Measurements from ENCODE around the gene WDR12. TPM values are rescaled to one million over a fixed set of nuclear protein-coding genes. Genes with fewer than 3 reads are reported as not detected.

Gene WDR12
- total RNA-seq, 1 experiment from 2014 or later = 140 TPM

GRCh38 chr2:202944408-202944807, 32.9 kb upstream of the WDR12 start:
- H3K4me2 ChIP-seq (ENCODE audit: low read length) = no peak overlapping the region

GRCh38 chr2:202941771-202942170, 30.3 kb upstream of the WDR12 start:
- Histone ChIP-seq H2AFZ (ENCODE audit: low read depth, low read length, poor library complexity, severe bottlenecking) (no peak overlapping the region), H3K36me3 (ENCODE audit: control insufficient read depth in 1 of 2, insufficient read depth in 2 of 2, low read length in 2 of 2) (no peaks in the 10 kb centered on the region), H3K4me2 (ENCODE audit: low read length) (no peak overlapping the region), H3K27me3 (ENCODE audit: insufficient read depth, low read length) (no peaks in the 10 kb centered on the region), H3K9ac (ENCODE audit: low read length) (no peak overlapping the region), H3K4me3 (replicated peaks in 1 of 2; ENCODE audit: low read depth in 1 of 2, low read length in 2 of 2) (no peak overlapping the region), H3K9me3 (ENCODE audit: control insufficient read depth in 1 of 2, insufficient read depth in 1 of 2, low read depth in 1 of 2, low read length in 2 of 2) (no peaks in the 10 kb centered on the region), H3K9me2 (ENCODE audit: insufficient read depth) (no peaks in the 10 kb centered on the region), H3K79me2 (ENCODE audit: insufficient read depth, low read length) (no peaks in the 10 kb centered on the region), H3K27ac (ENCODE audit: low read depth, low read length) (no peak overlapping the region), H3K4me1 (ENCODE audit: control insufficient read depth in 1 of 2, insufficient read depth in 2 of 2, low read length in 2 of 2) (no peaks in the 10 kb centered on the region), H4K20me1 (ENCODE audit: insufficient read depth) (no peaks in the 10 kb centered on the region)
- no TSS peak for BruUV-seq (replicated peaks)
- no peak for TF ChIP-seq YY1 (IDR thresholded peaks at IDR 0.05; ENCODE audit: extremely low read depth, insufficient replicate concordance, low read depth, low read length)
- TF ChIP-seq SP1 (IDR thresholded peaks at IDR 0.05; ENCODE audit: low read depth) = no peak
- TF ChIP-seq, protein P1, sequence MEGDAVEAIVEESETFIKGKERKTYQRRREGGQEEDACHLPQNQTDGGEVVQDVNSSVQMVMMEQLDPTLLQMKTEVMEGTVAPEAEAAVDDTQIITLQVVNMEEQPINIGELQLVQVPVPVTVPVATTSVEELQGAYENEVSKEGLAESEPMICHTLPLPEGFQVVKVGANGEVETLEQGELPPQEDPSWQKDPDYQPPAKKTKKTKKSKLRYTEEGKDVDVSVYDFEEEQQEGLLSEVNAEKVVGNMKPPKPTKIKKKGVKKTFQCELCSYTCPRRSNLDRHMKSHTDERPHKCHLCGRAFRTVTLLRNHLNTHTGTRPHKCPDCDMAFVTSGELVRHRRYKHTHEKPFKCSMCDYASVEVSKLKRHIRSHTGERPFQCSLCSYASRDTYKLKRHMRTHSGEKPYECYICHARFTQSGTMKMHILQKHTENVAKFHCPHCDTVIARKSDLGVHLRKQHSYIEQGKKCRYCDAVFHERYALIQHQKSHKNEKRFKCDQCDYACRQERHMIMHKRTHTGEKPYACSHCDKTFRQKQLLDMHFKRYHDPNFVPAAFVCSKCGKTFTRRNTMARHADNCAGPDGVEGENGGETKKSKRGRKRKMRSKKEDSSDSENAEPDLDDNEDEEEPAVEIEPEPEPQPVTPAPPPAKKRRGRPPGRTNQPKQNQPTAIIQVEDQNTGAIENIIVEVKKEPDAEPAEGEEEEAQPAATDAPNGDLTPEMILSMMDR (IDR thresholded peaks at IDR 0.05 in 2 of 3, conservative IDR thresholded peaks at IDR 0.05 in 1 of 3; ENCODE audit: borderline replicate concordance in 1 of 3, insufficient read depth in 1 of 3, low read depth in 2 of 3, low read length in 2 of 3) = no peak
- no peak for TF ChIP-seq JUND (IDR thresholded peaks at IDR 0.05)
- TF ChIP-seq SIN3A (IDR thresholded peaks at IDR 0.05; ENCODE audit: low read depth) = no peak
- no peak for TF ChIP-seq EGR1 (IDR thresholded peaks at IDR 0.05; ENCODE audit: low read depth)
- no peak for TF ChIP-seq CEBPB (IDR thresholded peaks at IDR 0.05; ENCODE audit: low read depth)
- no peak for TF ChIP-seq ZFX (IDR thresholded peaks at IDR 0.05)
- TF ChIP-seq EZH2 (IDR thresholded peaks at IDR 0.05) = no peak
- TF ChIP-seq POLR2A (IDR thresholded peaks at IDR 0.05; ENCODE audit: borderline replicate concordance, extremely low read depth, insufficient read depth, insufficient read length) = no peak
- no peak for TF ChIP-seq EZH2phosphoT487 (IDR thresholded peaks at IDR 0.05; ENCODE audit: borderline replicate concordance)
- TF ChIP-seq ZBTB33 (IDR thresholded peaks at IDR 0.05; ENCODE audit: extremely low read depth, insufficient replicate concordance, low read length) = no peak
- no peak for TF ChIP-seq CBX3 (IDR thresholded peaks at IDR 0.05; ENCODE audit: low read depth)
- TF ChIP-seq ELF1 (IDR thresholded peaks at IDR 0.05; ENCODE audit: borderline replicate concordance, low read depth) = no peak
- DNase-seq (ENCODE audit: low read depth, low spot score) (no peak), ATAC-seq (no peak)
- CTCF ChIA-PET = no interaction called here
- intact Hi-C loops (cut with micrococcal nuclease) = no loop called here
- RAD21 ChIA-PET (ENCODE audit: low non-redundant PET in 1 of 2, low total read pairs in 2 of 2, uncharacterized antibody in 2 of 2, unreplicated experiment in 2 of 2) = no interaction called here
- POLR2A ChIA-PET = no interaction called here

More at GRCh38 chr2:202944408-202944807, 32.9 kb upstream of the WDR12 start:
- ATAC-seq (no peak), DNase-seq (ENCODE audit: low read depth, low spot score) (no peak)
- no peak overlapping the region for H3K9ac ChIP-seq (ENCODE audit: low read length)
- no peak for TF ChIP-seq SP1 (IDR thresholded peaks at IDR 0.05; ENCODE audit: low read depth)
- no peak for TF ChIP-seq SRF (IDR thresholded peaks at IDR 0.05; ENCODE audit: low read depth)
- no peak for TF ChIP-seq ZNF274 (IDR thresholded peaks at IDR 0.05; ENCODE audit: low read depth, low read length)
- no peak for TF ChIP-seq CBX3 (IDR thresholded peaks at IDR 0.05; ENCODE audit: low read depth)
- TF ChIP-seq TCF7L2 (IDR thresholded peaks at IDR 0.05; ENCODE audit: borderline replicate concordance, extremely low read depth, insufficient read depth, insufficient read length) = no peak
- H4K20me1 ChIP-seq (ENCODE audit: insufficient read depth) = no peaks in the 10 kb centered on the region
- H3K9me3 ChIP-seq (ENCODE audit: control insufficient read depth in 1 of 2, insufficient read depth in 1 of 2, low read depth in 1 of 2, low read length in 2 of 2) = no peaks in the 10 kb centered on the region
- H2AFZ ChIP-seq (ENCODE audit: low read depth, low read length, poor library complexity, severe bottlenecking) = no peak overlapping the region
- BruUV-seq (replicated peaks) = no TSS peak
- intact Hi-C loops (cut with micrococcal nuclease) = no loop called here
- H3K79me2 ChIP-seq (ENCODE audit: insufficient read depth, low read length) = no peaks in the 10 kb centered on the region
- H3K36me3 ChIP-seq (ENCODE audit: control insufficient read depth in 1 of 2, insufficient read depth in 2 of 2, low read length in 2 of 2) = no peaks in the 10 kb centered on the region
- no peak overlapping the region for H3K27ac ChIP-seq (ENCODE audit: low read depth, low read length)
- no peaks in the 10 kb centered on the region for H3K27me3 ChIP-seq (ENCODE audit: insufficient read depth, low read length)
- H3K9me2 ChIP-seq (ENCODE audit: insufficient read depth) = no peaks in the 10 kb centered on the region
- ChIA-PET CTCF (no interaction called here), POLR2A (no interaction called here), RAD21 (ENCODE audit: low non-redundant PET in 1 of 2, low total read pairs in 2 of 2, uncharacterized antibody in 2 of 2, unreplicated experiment in 2 of 2) (no interaction called here)
- no peak overlapping the region for H3K4me3 ChIP-seq (replicated peaks in 1 of 2; ENCODE audit: low read depth in 1 of 2, low read length in 2 of 2)
- no peaks in the 10 kb centered on the region for H3K4me1 ChIP-seq (ENCODE audit: control insufficient read depth in 1 of 2, insufficient read depth in 2 of 2, low read length in 2 of 2)

All from HCT116 (cell line).